ENCODE data around the gene GID8. TPM values are rescaled to one million over a fixed set of nuclear protein-coding genes. Genes with fewer than 3 reads are reported as not detected.
A peak's percentile ranks its signal among the peaks of the same experiment; 100 is the strongest.

The GID8 gene
- total and polyA plus RNA-seq, 4 donors, result 8.9 to 23.7 (median 18.5) TPM

DNA sequence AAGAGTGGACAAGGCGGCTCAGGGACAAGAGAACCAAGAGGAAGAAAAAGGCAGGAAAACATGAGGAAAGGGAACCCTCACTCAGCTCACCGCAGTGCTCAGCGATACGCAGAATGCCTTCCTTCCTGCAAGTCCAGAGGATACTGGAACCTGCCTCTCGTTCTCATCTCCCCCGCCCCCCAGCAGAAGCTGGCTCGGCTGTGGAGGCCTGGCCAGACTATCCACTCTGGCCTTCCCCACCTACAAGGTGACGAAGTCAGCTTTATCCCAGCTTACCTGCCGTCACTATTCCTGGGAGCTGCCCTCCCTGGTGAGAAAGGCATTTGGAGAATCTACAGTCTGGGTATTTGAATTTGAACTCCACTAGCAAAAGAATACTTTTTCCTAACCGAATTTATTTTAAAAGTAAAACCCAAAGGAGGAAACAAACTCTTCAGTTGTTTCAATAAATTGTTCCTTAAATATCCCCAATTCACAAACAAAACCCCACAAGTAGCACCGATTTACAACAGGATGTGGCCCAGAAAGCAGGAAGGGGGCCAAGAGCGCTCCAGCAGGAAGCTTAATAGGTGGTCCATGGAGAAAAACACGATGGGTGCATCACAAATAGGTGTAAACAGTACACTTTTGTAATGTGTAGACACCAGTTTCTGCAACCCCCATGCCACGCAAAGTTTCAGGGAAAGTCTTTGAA, 9.6 kb upstream of the GID8 start:
- no peaks in the 10 kb centered on the region for H3K4me1 ChIP-seq (ENCODE audit: control insufficient read depth in 1 of 2, insufficient read depth in 2 of 2, low read length in 2 of 2)
- H3K9me3 ChIP-seq (ENCODE audit: control insufficient read depth, low read length), result no peaks in the 10 kb centered on the region
- H3K36me3 ChIP-seq (ENCODE audit: control insufficient read depth in 1 of 2, insufficient read depth in 2 of 2, low read length in 1 of 2), result no peaks in the 10 kb centered on the region
- 60 to 61% methylated on average over 14 of the region's 14 CpGs for WGBS, 2 donors
- intact Hi-C loops (cut with DNase I), result no loop called here
- ATAC-seq (ENCODE audit: low FRiP score) (no peak), DNase-seq (peak in 1 of 2 donors; percentile 68)
- H3K4me3 ChIP-seq (ENCODE audit: low read length in 2 of 2), result no peak overlapping the region
- no peak overlapping the region for H3K27ac ChIP-seq (ENCODE audit: low read depth in 1 of 2, low read length in 2 of 2)
- H3K27me3 ChIP-seq (ENCODE audit: control insufficient read depth in 1 of 2, insufficient read depth in 2 of 2, low read length in 1 of 2), result no peaks in the 10 kb centered on the region

GRCh38 chr20:62929051-62929538, 8.9 kb upstream of the GID8 start:
- 4 to 13% methylated on average over 34 to 44 of the region's 44 CpGs for WGBS, 2 donors
- ATAC-seq (ENCODE audit: low FRiP score), result peak; percentile 65

GRCh38 chr20:62931464-62931863, 6.5 kb upstream of the GID8 start:
- no peaks in the 10 kb centered on the region for H3K27me3 ChIP-seq (ENCODE audit: control insufficient read depth in 1 of 2, insufficient read depth in 2 of 2, low read length in 1 of 2)
- ATAC-seq (ENCODE audit: low FRiP score) (no peak), DNase-seq (peak in 1 of 2 donors; percentile 51)
- no peaks in the 10 kb centered on the region for H3K9me3 ChIP-seq (ENCODE audit: control insufficient read depth, low read length)
- no peak overlapping the region for H3K4me3 ChIP-seq (ENCODE audit: low read length in 2 of 2)
- peaks cover 0 to 1% of the 10 kb centered on the region in 2 donors for H3K4me1 ChIP-seq (ENCODE audit: control insufficient read depth in 1 of 2, insufficient read depth in 2 of 2, low read length in 2 of 2)
- intact Hi-C loops (cut with DNase I), result no loop called here
- no peak overlapping the region for H3K27ac ChIP-seq (ENCODE audit: low read depth in 1 of 2, low read length in 2 of 2)
- WGBS, 2 donors, result 84 to 85% methylated on average over 9 of the region's 9 CpGs
- peaks cover 0 to 2% of the 10 kb centered on the region in 2 donors for H3K36me3 ChIP-seq (ENCODE audit: control insufficient read depth in 1 of 2, insufficient read depth in 2 of 2, low read length in 1 of 2)

More at GRCh38 chr20:62929051-62929538, 8.9 kb upstream of the GID8 start:
- Histone ChIP-seq H3K4me1 (ENCODE audit: control insufficient read depth in 1 of 2, insufficient read depth in 2 of 2, low read length in 2 of 2) (no peaks in the 10 kb centered on the region), H3K36me3 (ENCODE audit: control insufficient read depth in 1 of 2, insufficient read depth in 2 of 2, low read length in 1 of 2) (peaks cover 0 to 2% of the 10 kb centered on the region in 2 donors), H3K9me3 (ENCODE audit: control insufficient read depth, low read length) (no peaks in the 10 kb centered on the region), H3K27ac (ENCODE audit: low read depth in 1 of 2, low read length in 2 of 2) (peak overlapping the region in 1 of 2 donors; percentile 43), H3K27me3 (ENCODE audit: control insufficient read depth in 1 of 2, insufficient read depth in 2 of 2, low read length in 1 of 2) (no peaks in the 10 kb centered on the region), H3K4me3 (ENCODE audit: low read length in 2 of 2) (peak overlapping the region; percentile 17 to 69)
- peak; percentile 75 to 86 for DNase-seq
- intact Hi-C loops (cut with DNase I), result no loop called here

GRCh38 chr20:62933966-62934365, 4.0 kb upstream of the GID8 start:
- Histone ChIP-seq H3K9me3 (ENCODE audit: control insufficient read depth, low read length) (no peaks in the 10 kb centered on the region), H3K27ac (ENCODE audit: low read depth in 1 of 2, low read length in 2 of 2) (no peak overlapping the region), H3K36me3 (ENCODE audit: control insufficient read depth in 1 of 2, insufficient read depth in 2 of 2, low read length in 1 of 2) (peaks cover 0 to 2% of the 10 kb centered on the region in 2 donors), H3K4me3 (ENCODE audit: low read length in 2 of 2) (no peak overlapping the region), H3K4me1 (ENCODE audit: control insufficient read depth in 1 of 2, insufficient read depth in 2 of 2, low read length in 2 of 2) (peaks cover 0 to 1% of the 10 kb centered on the region in 2 donors), H3K27me3 (ENCODE audit: control insufficient read depth in 1 of 2, insufficient read depth in 2 of 2, low read length in 1 of 2) (no peaks in the 10 kb centered on the region)
- WGBS, 2 donors, result 70 to 71% methylated on average over 3 of the region's 3 CpGs
- DNase-seq, result peak in 1 of 2 donors; percentile 57
- no peak for ATAC-seq (ENCODE audit: low FRiP score)
- intact Hi-C loops (cut with DNase I), result no loop called here

DNA sequence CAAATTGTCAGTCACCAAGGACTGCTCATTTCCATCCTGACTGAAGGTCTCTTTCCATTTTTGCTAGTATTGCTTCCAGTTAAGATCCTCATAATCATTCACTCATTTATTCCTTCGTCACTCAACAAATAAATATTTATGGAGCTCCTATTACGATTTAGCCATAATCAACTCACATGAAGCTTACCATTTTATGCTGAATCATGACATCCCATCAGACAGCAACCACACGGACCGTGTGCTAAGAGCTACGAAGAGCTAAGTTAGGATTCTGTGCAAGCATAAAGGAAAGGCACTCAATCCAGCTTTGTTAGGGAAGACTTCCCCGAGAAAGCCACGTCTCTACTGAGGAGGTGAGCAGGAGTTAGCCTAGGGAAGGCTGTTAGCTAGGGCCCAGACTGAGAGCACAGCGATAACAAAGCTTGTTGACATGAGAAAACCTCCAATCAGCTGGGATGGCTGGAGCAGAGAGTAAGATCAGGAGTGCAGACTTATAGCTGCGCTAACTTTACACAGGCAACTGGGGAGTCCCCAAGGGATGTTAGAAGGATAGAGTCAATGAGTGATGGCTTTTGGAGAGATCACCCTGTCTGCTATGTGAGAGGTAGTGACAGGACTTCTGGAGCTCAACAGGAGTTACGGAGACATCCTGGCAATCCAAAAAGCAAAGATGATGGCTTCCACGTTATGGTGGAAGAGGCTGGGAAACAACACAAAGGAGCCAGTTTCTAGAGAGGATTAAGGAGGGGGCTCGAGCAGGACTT, 2.6 kb upstream of the GID8 start:
- Histone ChIP-seq H3K4me3 (ENCODE audit: low read length in 2 of 2) (no peak overlapping the region), H3K27ac (ENCODE audit: low read depth in 1 of 2, low read length in 2 of 2) (no peak overlapping the region)
- intact Hi-C loops (cut with DNase I), result loop anchor here in 1 of 2 donors (5.0 kb wide), 1 partner anchor 33 kb away; no protein-coding TSS in a partner anchor

GRCh38 chr20:62935968-62936585, 1.9 kb upstream of the GID8 start:
- H3K27me3 ChIP-seq (ENCODE audit: control insufficient read depth in 1 of 2, insufficient read depth in 2 of 2, low read length in 1 of 2), result no peaks in the 10 kb centered on the region
- H3K4me3 ChIP-seq (ENCODE audit: low read length in 2 of 2), result no peak overlapping the region
- no peaks in the 10 kb centered on the region for H3K9me3 ChIP-seq (ENCODE audit: control insufficient read depth, low read length)
- H3K36me3 ChIP-seq (ENCODE audit: control insufficient read depth in 1 of 2, insufficient read depth in 2 of 2, low read length in 1 of 2), result peaks cover 0 to 2% of the 10 kb centered on the region in 2 donors
- no peak overlapping the region for H3K27ac ChIP-seq (ENCODE audit: low read depth in 1 of 2, low read length in 2 of 2)
- WGBS, 2 donors, result 86 to 90% methylated on average over 22 of the region's 22 CpGs
- DNase-seq (peak in 1 of 2 donors; percentile 31), ATAC-seq (ENCODE audit: low FRiP score) (no peak)
- peaks cover 1 to 5% of the 10 kb centered on the region in 2 donors for H3K4me1 ChIP-seq (ENCODE audit: control insufficient read depth in 1 of 2, insufficient read depth in 2 of 2, low read length in 2 of 2)
- intact Hi-C loops (cut with DNase I), result loop anchor here in 1 of 2 donors (5.0 kb wide), 1 partner anchor 34 kb away; no protein-coding TSS in a partner anchor

More for the DNA sequence above, 2.6 kb upstream of the GID8 start:
- Histone ChIP-seq H3K36me3 (ENCODE audit: control insufficient read depth in 1 of 2, insufficient read depth in 2 of 2, low read length in 1 of 2) (peaks cover 0 to 2% of the 10 kb centered on the region in 2 donors), H3K9me3 (ENCODE audit: control insufficient read depth, low read length) (no peaks in the 10 kb centered on the region), H3K4me1 (ENCODE audit: control insufficient read depth in 1 of 2, insufficient read depth in 2 of 2, low read length in 2 of 2) (peaks cover 1 to 5% of the 10 kb centered on the region in 2 donors), H3K27me3 (ENCODE audit: control insufficient read depth in 1 of 2, insufficient read depth in 2 of 2, low read length in 1 of 2) (no peaks in the 10 kb centered on the region)
- DNase-seq (peak in 1 of 2 donors; percentile 13), ATAC-seq (ENCODE audit: low FRiP score) (no peak)
- 83 to 84% methylated on average over 12 of the region's 12 CpGs for WGBS, 2 donors

- DNase-seq (peak; percentile 98 to 99), ATAC-seq (ENCODE audit: low FRiP score) (peak; percentile 98)
- Histone ChIP-seq H3K27me3 (ENCODE audit: control insufficient read depth in 1 of 2, insufficient read depth in 2 of 2, low read length in 1 of 2) (no peaks in the 10 kb centered on the region), H3K27ac (ENCODE audit: low read depth in 1 of 2, low read length in 2 of 2) (peak overlapping the region; percentile 24 to 45), H3K36me3 (ENCODE audit: control insufficient read depth in 1 of 2, insufficient read depth in 2 of 2, low read length in 1 of 2) (peaks cover 0 to 2% of the 10 kb centered on the region in 2 donors), H3K4me3 (ENCODE audit: low read length in 2 of 2) (peak overlapping the region; percentile 71), H3K4me1 (ENCODE audit: control insufficient read depth in 1 of 2, insufficient read depth in 2 of 2, low read length in 2 of 2) (peaks cover 1 to 5% of the 10 kb centered on the region in 2 donors), H3K9me3 (ENCODE audit: control insufficient read depth, low read length) (no peaks in the 10 kb centered on the region)
- intact Hi-C loops (cut with DNase I), result loop anchor here in 1 of 2 donors (5.0 kb wide), 1 partner anchor 35 kb away; no protein-coding TSS in a partner anchor
- WGBS, 2 donors, result 0 to 1% methylated on average over 72 to 92 of the region's 92 CpGs
These were observed 461 bp upstream of the GID8 start for GRCh38 chr20:62937268-62938104.
